HuH-7.5 (cell line): ENCODE results near the gene ZFYVE28.
"Not testable (repeated sequence)": the region's sequence is repeated elsewhere in the genome, so short reads cannot be mapped to it uniquely, and the experiment has no call there.

ENCODE experiments used
- DNase-seq: peaks from one replicate; pipeline ENCODE4 v3.0.0; 2011; ENCODE audit warnings: low spot score

Gene ZFYVE28

DNA sequence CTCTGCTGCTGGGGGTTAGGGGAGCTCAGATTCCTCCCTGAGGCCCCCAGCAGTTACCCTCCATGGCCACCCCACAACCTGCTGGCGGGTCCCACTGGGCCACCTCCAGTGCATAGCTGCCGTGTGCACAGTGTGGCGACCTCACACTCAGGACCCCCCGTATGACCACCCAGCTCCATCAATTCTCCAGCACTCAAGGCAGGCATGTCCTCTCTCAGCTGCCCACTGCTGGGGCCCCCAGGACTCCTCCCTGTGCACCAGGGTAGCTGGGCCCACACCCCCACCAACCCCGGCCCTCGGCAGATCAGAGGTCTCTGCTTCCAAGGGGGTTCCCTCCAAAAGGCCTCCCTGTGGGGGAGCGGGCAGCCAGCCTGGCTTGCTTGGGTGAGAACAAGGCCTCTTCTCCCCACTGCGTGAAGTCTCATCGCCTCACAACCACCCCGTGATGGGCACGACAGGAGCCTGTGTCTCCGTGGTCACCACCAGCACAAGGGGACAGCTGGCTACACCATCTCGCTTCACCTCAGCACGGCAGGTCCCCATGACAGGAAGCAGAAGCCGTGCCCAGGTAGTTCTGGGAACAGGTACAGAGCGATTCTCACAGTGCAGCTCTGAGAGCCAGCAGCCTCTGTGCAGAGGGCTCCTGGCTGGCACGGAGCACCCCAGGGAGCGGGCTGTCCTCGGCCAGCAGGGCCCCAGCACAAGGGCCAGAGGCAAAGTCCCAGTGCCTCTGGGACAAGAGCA, 171.9 kb downstream of the ZFYVE28 start:
- DNase-seq, result no peak

DNA sequence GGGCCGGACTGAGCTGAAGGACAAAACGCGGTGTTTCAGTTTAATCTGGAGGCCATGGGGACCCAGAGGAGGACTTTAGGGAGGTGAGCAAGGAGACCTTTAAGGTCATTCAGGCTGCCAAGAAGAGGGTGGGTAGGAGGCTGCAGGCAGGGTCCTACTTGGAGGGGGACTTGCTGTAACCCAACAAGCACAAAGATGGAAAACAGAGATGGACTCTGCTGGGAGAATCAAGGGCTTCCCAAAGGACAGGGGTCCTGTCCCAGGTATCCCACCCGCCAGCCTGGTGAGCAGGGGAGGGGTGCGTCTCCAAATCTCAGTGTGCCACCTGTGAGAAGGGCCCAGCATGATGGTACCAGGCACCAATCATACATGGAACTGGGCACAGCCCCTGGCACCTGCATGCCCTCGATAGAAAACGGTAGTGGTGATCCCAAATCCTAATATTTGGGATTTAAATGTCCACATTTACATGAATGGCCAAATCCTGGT, 172.6 kb downstream of the ZFYVE28 start:
- no peak for DNase-seq

DNA sequence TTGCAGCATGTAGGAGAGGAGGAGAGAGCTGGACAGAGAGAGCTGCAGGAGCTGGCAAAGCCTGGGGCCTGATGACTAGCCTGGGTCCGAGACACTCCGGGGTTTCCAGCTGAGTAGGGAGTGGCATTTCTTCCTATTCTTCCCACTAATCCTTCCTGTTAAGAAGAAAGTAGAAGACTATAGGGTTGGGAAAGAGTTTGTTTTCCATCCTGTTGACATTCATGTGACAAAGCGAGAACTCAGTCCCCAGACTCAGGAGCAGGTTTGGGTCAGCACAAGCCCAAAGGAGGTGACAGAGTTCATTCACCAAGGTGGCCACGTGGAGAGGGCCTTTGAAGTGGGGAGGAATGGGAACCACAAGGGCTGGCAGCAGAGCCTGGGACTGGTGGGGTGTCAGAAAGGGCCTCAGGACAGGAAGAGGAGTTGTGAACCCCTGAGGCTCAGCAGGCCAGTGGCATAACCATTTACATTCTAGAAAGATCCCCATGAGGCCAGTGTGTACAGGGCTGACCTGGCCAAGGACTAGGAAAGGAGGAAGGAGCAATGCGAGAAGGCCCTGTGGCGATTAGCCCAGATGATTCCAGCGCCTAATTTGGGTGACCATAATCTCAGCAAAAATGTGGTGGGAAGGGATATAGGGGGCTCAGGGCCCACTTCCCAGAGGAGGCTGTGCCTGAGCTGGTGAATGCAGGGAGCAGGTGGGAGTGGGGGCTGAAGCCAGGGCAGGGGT, 173.2 kb downstream of the ZFYVE28 start:
- no peak for DNase-seq

DNA sequence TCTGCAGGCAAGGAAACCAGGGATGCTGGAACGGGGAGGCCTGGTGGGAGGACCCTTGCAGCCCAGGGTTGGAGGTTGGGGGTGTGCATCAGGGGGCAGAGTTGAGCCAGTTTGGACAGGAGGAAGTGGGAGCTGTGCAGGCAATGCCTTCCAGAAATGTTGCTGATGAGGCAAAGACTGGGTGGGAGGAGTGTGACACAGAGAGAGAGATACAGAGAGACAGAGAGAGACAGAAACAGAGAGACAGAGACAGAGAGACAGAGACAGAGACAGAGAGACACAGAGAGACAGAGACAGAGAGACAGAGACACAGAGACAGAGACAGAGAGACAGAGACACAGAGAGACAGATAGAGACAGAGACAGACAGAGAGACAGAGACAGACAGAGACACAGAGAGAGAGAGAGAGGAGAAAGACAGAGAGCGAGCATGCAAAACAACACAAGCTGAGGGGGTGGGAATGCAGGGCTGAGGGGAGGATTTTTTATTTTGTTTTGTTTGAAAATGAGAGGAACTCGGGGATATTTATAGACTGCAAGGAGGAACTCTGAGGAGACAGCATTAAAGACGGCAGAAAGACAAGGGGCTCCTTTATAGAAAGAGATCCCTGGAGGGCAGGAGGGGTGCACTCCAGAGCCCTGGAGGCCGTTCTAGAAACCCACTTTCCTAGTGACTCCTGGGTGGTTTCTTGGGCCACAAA, 174.6 kb downstream of the ZFYVE28 start:
- no peak for DNase-seq

DNA sequence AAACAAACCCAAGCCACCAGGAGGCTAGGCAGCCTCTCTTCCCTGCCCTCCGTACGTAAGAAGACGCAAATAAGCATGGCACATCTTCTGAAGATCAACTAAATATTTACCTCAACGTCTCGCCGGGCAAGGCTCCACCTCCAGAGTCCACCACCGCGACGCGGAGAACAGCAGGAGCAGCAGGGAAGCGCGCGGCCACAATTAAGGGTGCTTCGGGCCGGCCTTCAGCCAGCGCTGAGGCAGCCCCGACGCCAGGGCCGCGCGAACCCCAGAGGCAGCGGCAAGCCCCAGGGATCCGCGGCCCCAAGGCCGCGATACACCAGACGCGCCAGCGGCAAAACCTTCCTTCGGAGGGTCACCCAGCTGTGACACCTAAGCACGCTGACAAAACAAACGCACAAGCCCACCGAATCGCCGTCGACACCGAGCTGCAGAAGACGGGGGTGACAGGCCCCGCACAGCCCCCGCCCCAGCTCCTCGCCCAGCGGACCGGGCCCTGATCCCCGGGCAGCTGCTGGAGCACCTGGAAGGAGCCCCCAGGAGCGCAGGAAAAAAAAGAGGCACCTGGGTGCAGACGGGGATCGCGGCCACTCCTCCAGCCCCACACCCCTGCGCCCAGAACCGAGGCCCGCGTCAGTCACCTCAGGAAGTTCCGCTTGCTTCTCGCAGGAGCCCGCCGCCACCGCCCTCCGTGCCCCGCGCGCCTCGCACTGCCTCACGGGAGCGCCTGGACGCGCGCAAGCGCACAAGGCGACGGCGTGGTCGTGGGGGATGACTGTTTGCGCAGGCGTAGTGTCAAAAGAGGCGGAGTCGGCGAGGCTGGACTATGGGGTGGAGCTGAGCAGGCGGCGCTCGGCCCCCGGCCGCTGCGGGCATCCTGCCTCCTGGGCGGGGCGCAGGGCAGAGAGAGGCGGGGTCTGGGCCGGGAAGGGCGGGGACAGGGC, 176.8 kb downstream of the ZFYVE28 start, which contains the start of the genes HAUS3 and POLN:
Gene HAUS3 (minus strand): TSS at position 712 of the 944 bp plus-strand sequence. CDS start 1,175 bp downstream, outside the sequence.
Gene POLN (minus strand): TSS at position 712 of the 944 bp plus-strand sequence. CDS start 12,890 bp downstream, outside the sequence.
- peak; percentile 99 for DNase-seq

DNA sequence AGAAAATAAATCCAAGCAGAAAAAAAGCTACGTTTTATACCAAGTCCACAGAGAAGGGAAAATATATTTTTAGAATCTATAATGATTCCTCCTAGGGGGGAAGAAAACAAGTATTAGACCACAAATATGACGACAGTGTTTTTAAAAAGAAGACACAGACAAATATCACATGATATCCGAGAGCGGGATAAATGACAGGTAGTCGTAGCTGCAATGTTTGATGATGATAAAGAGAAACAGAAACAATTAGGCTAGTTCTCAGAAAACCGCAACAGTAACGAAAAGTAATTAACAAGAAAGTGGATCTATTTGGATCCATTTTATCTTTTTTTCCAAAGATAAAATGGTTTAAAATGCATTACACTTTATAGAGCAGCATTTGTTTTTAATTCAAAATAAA, 177.4 kb downstream of the ZFYVE28 start:
- no peak for DNase-seq

DNA sequence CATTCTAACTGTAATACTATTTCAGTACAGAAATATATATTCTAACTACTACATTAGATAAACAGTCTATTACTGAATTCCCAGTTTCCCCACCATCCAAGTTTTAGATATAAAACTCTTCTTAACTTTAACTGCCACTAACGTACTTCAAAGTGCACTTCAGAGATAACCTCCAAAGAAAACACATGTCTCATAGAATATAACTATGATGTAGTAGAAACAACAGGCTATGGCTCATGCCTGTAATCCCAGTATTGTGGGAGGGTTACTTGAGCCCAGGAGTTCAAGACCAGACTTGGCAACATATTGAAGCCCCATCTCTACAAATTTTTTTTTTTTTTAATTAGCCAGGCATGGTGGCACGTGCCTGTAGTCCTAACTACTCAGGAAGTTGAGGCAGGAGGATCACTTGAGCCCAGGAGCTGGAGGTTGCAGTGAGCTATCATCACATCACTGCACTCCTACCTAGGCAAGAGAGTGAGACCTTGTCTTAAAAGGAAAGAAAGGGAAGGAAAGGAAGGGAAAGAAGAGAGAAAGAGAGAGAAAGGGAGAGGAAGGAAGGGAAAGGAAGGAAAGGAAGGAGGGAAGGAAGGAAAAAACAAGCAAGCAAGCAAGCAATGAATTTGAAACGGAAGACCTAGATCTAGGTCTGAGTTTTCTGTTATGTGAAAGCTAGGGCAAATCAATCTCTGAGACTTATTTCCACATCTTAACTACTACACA, 181.3 kb downstream of the ZFYVE28 start:
- DNase-seq, result no peak

DNA sequence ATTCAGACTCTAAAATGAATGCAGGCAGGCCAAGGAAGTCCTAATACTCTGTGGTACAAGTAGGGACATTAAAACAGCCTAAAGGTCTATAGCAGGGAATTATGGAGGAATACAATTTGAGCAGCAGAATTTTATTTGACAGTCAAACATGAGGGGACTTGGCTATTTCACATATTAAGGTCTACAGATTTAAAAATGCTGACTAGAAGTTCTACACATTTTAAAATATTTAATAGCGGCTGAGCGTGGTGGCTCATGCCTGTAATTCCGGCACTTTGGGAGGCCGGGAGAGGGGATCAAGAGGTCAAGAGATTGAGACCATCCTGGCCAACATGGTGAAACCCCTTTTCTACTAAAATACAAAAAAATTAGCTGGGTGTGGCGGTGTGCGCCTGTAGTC, 187.4 kb downstream of the ZFYVE28 start:
- no peak for DNase-seq

DNA sequence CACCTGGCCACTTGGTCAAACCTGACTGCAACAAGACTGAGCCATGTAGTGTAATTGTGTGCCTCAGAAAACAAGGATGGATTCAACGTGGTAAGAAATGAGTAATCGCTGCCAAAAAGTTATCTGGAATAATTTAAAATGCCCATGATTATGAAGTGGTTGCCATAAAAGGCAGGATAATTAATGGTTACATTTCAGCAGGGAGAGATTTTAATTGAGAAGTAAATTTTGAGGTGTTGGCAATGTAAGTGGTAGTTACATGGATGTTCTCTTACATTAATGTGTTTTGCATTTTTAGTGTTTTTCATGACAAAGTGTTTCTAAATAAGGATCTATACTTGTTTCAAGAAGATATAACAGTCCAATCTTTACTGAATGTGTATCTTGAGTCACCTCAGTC, 192.2 kb downstream of the ZFYVE28 start:
- no peak for DNase-seq

DNA sequence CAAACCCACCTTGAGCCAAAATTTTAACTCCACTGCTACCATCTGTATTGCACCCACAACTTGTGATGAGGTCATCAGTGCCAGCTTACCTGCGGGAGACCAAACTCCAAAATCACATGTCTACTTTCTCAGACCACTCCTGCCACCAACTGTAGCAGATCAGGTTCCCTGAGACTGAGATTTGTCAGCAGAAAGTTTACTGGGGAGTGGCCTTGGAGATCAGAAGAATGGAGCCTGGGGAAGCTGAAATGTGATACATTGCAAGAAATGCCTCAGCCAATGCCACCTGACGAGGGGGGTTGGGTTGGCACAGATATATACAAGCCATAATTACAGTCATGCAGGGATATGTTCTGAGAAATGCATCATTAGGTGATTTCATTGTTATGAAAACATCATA, 195.6 kb downstream of the ZFYVE28 start:
- no peak for DNase-seq

DNA sequence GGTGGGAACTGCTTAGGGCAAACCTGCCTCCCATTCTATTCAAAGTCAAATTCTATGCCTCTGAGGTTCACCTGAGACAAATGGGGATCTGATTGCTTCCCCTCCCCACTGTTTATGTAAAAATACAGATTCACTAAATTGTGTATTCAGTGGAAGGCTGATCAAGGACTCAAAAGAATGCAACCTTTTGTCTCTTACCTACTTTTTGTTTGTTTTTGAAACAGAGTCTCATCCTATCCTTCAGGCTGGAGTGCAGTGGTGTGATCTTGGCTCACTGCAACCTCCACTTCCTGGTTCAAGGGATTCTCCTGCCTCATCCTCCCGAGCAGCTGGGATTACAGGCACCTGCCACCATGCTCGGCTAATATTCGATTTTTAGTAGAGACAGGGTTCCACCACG, 197.1 kb downstream of the ZFYVE28 start:
- DNase-seq, result not testable (repeated sequence)

DNA sequence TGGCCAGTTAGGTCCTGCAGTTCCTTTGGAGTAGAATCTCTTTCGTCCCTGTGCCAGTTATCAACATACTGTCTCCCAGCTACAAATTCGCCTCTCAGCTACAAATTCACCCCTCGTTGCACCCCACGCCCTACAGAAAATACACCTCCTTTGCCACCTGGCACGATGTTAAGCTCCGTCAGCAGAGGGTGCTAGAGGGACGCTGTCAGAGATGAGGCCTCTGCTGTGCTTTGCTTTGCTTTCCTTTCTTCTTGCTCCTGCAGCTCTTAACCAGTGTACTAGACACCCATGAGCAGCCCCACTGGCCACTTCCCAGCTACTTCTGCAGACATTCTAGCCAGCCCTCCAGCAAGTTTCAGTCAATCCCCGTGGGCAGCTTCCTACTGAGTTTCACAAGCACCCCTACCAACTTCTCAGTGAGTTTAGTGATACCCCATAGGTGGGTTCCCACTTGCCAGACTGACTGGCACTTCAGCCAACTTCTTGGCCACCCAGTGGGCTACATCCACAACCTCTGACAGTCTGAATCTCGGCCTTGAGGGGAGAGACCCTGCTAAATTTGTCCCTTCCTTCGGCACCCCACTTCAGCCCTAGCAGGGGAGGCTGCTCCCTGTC, 198.3 kb downstream of the ZFYVE28 start:
- DNase-seq, result peak; percentile 27
